GM19455 (cell line): ENCODE measurements around the gene SNRNP25.
"Not testable (repeated sequence)": the region's sequence is repeated elsewhere in the genome, so short reads cannot be mapped to it uniquely, and the experiment has no call there.

Experiments
- ATAC-seq: cut with Tn5 transposase; IDR thresholded peaks from one replicate; pipeline ENCODE4 v1.9.1; 2021; ENCODE audit not compliant: unreplicated experiment

Gene SNRNP25

GRCh38 chr16:41439-42068 is 12.1 kb upstream of the SNRNP25 start:
- no peak for ATAC-seq

- ATAC-seq: no peak
Observed at GRCh38 chr16:42069-42457, 11.6 kb upstream of the SNRNP25 start.

- no peak for ATAC-seq
Observed at GRCh38 chr16:42691-43090, 10.9 kb upstream of the SNRNP25 start.

GRCh38 chr16:43294-43693 is 10.3 kb upstream of the SNRNP25 start:
- ATAC-seq: no peak

- no peak for ATAC-seq
Observed at GRCh38 chr16:44655-45054, 9.0 kb upstream of the SNRNP25 start.

GRCh38 chr16:45454-45853 is 8.2 kb upstream of the SNRNP25 start:
- ATAC-seq: no peak

- not testable (repeated sequence) for ATAC-seq
Observed at GRCh38 chr16:46510-46909, 7.1 kb upstream of the SNRNP25 start.

GRCh38 chr16:47234-47633 is 6.4 kb upstream of the SNRNP25 start:
- no peak for ATAC-seq

- ATAC-seq: no peak
Observed at GRCh38 chr16:50769-51591, 2.6 kb upstream of the SNRNP25 start.

GRCh38 chr16:54237-54581 is 581 bp downstream of the SNRNP25 start:
- no peak for ATAC-seq

GRCh38 chr16:55571-56136 is 2.0 kb downstream of the SNRNP25 start:
- no peak for ATAC-seq

- ATAC-seq: no peak
Observed at GRCh38 chr16:56231-56927, 2.8 kb downstream of the SNRNP25 start.

- no peak for ATAC-seq
Observed at GRCh38 chr16:57711-58110, 4.1 kb downstream of the SNRNP25 start.

- no peak for ATAC-seq
Observed at GRCh38 chr16:58491-59439, 5.1 kb downstream of the SNRNP25 start.

GRCh38 chr16:59440-60059 is 5.9 kb downstream of the SNRNP25 start:
- no peak for ATAC-seq

GRCh38 chr16:60166-60565 is 6.5 kb downstream of the SNRNP25 start:
- no peak for ATAC-seq

GRCh38 chr16:60929-61878 is 7.6 kb downstream of the SNRNP25 start:
- ATAC-seq: no peak

GRCh38 chr16:61879-62281 is 8.3 kb downstream of the SNRNP25 start:
- ATAC-seq: no peak

GRCh38 chr16:62283-62967 is 8.8 kb downstream of the SNRNP25 start:
- ATAC-seq: no peak
